Lung (tissue), 12 donors: ENCODE data around the gene CCDC9B. TPM values are rescaled to one million over a fixed set of nuclear protein-coding genes. Genes with fewer than 3 reads are reported as not detected.

Source experiments
- ATAC-seq: fragments of 200-7000 bp; cut with Tn5 transposase; one replicate; pipeline ENCODE4 v1.9.1; 2020; ENCODE audit warnings: moderate number of reproducible peaks; ENCODE audit not compliant: insufficient read depth, low FRiP score
- DNase-seq, 3 donors: peaks; one replicate each; pipeline ENCODE4 v3.0.0-alpha.2; 2013 to 2017
- H3K27ac ChIP-seq, 2 donors: one replicate each; pipeline ENCODE4 v1.5.1; 2013; ENCODE audit warnings: mild to moderate bottlenecking in 2 of 2, moderate library complexity in 2 of 2, control low read depth in 1 of 2, inconsistent platforms in 1 of 2, low read depth in 1 of 2, low read length in 1 of 2
- H3K27me3 ChIP-seq, 3 donors: one replicate each; pipeline ENCODE4 v1.5.1; 2013; ENCODE audit warnings: low read length in 2 of 3; ENCODE audit not compliant: control insufficient read depth in 3 of 3, insufficient read depth in 3 of 3
- H3K36me3 ChIP-seq, 4 donors: one replicate each; pipeline ENCODE4 v1.5.1; 2013; ENCODE audit warnings: low read length in 4 of 4, mild to moderate bottlenecking in 1 of 4, moderate library complexity in 1 of 4; ENCODE audit not compliant: control insufficient read depth in 4 of 4, insufficient read depth in 4 of 4
- H3K4me1 ChIP-seq, 5 donors: one replicate each; pipeline ENCODE4 v1.5.1; 2013; ENCODE audit warnings: low read length in 5 of 5, mild to moderate bottlenecking in 2 of 5, moderate library complexity in 1 of 5; ENCODE audit not compliant: control insufficient read depth in 5 of 5, insufficient read depth in 5 of 5
- H3K4me3 ChIP-seq: one replicate; pipeline ENCODE4 v1.5.1; 2013; ENCODE audit warnings: mild to moderate bottlenecking, control low read depth, moderate library complexity
- H3K9ac ChIP-seq, 2 donors: one replicate each; pipeline ENCODE4 v1.5.1; 2013; ENCODE audit warnings: low read length in 2 of 2, control low read depth in 1 of 2; ENCODE audit not compliant: insufficient read depth in 1 of 2
- H3K9me3 ChIP-seq, 4 donors: one replicate each; pipeline ENCODE4 v1.5.1; 2013; ENCODE audit warnings: low read length in 3 of 4, mild to moderate bottlenecking in 1 of 4, moderate library complexity in 1 of 4; ENCODE audit not compliant: control insufficient read depth in 4 of 4, insufficient read depth in 3 of 4
- WGBS, 2 donors: extraction: QIAGEN DNeasy Blood & Tissue Kit; methylation state at CpG; one replicate each; pipeline ENCODE4 v1.1.7; 2013; 5-methylcytosine and 5-hydroxymethylcytosine counted together
- polyA plus RNA-seq, 2 donors: library from polyadenylated mRNA; stranded (reverse); fragments of 200-250 nt; gene quantifications; one replicate each; pipeline ENCODE4 v1.2.1, GENCODE V29; 2013
- total RNA-seq, 2 donors: library from RNA; depleted of rRNA in 1 of 2; stranded (reverse); fragments of >200 nt in 1 of 2; gene quantifications; one replicate each; pipeline ENCODE4 v1.2.1, GENCODE V29; 2014 to 2021
- TF ChIP-seq, protein P1 (sequence below): IDR thresholded peaks from 2 replicates; pipeline ENCODE4 v1.5.1; 2012; ENCODE audit warnings: mild to moderate bottlenecking; ENCODE audit errors: control extremely low read depth, extremely low read depth
- donor health status: control.
- donor health status: control.
- donor health status: Bipolar disorder and iron deficiency.
- donor health status: healthy.
- donor health status: DM: yes; HTN: yes; CAD: no.

Gene CCDC9B
- total and polyA plus RNA-seq, 4 donors, result 4.4 to 42.1 (median 14.9) TPM

DNA sequence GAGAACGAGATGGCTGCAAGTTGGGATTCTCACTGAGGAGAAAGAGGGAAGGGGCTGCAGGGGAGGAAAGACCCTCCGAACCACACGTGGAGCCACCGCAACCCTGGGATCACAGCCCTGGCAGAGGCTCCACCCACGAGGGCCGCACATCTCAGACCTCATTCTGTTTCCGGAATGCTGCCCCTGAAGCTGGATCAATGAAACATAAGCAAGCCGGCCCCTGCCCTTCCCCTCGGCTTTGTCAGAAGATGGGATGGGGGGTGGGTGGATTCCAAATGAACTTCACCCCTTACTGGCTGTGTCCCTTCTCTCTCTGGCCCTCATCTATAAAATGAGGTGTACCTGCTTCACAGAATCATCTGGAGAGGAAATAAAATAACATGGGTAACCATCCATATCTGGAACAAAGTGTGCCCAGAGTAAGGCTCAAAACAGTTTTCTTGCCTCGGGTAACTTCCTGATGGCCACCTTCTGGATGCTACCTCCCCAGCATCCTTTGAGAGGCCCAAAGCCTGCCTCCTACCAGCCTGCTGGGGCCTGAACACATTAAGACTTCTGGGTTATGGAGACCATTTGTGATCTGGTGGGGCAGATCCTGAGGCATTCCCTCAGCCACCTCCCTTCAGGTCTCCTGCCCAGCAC, 4.6 kb upstream of the CCDC9B start:
- H3K4me1 ChIP-seq, result peaks cover 0 to 33% (median 13%) of the 10 kb centered on the region in 5 donors
- WGBS, 2 donors, result 64 to 84% methylated on average over 10 of the region's 10 CpGs
- DNase-seq, result no peak

DNA sequence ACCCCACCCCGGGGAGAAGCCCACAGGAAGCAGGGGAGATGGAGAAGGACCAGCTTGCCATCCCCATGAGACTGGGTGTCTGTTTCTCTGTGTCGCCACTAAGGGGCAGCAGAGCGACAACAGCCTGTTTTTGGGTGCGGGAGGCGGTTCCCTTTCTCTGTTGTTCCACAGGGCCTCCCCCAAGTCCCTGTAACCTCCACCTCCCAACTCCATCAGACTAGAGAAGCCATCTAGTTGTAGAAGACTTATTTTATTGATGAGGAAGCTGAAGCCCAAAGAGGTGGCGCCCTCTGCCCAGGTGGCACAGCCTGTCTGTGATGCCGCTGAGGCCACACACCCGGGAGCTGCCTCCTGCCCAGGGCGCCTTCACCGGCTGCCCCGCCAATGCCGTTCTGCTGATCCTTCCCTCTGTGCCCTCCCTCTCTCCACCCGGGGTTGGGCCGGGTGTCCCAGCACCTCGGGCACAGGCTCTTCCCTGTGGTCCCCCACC, 3.9 kb upstream of the CCDC9B start:
- Histone ChIP-seq H3K4me1 (peaks cover 0 to 39% (median 18%) of the 10 kb centered on the region in 5 donors), H3K9me3 (no peaks in the 10 kb centered on the region), H3K36me3 (no peaks in the 10 kb centered on the region), H3K27me3 (no peaks in the 10 kb centered on the region), H3K27ac (no peak overlapping the region), H3K9ac (no peak overlapping the region), H3K4me3 (no peak overlapping the region)
- WGBS, 2 donors, result 33 to 38% methylated on average over 13 to 15 of the region's 15 CpGs
- TF ChIP-seq, protein P1, sequence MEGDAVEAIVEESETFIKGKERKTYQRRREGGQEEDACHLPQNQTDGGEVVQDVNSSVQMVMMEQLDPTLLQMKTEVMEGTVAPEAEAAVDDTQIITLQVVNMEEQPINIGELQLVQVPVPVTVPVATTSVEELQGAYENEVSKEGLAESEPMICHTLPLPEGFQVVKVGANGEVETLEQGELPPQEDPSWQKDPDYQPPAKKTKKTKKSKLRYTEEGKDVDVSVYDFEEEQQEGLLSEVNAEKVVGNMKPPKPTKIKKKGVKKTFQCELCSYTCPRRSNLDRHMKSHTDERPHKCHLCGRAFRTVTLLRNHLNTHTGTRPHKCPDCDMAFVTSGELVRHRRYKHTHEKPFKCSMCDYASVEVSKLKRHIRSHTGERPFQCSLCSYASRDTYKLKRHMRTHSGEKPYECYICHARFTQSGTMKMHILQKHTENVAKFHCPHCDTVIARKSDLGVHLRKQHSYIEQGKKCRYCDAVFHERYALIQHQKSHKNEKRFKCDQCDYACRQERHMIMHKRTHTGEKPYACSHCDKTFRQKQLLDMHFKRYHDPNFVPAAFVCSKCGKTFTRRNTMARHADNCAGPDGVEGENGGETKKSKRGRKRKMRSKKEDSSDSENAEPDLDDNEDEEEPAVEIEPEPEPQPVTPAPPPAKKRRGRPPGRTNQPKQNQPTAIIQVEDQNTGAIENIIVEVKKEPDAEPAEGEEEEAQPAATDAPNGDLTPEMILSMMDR, result peak; percentile 54
- ATAC-seq (no peak), DNase-seq (peak; percentile 50 to 65 (median 62))

More for the DNA sequence above, 4.6 kb upstream of the CCDC9B start:
- no peak for ATAC-seq
- TF ChIP-seq, protein P1, result no peak
- Histone ChIP-seq H3K4me3 (no peak overlapping the region), H3K27me3 (no peaks in the 10 kb centered on the region), H3K36me3 (no peaks in the 10 kb centered on the region), H3K27ac (no peak overlapping the region), H3K9me3 (no peaks in the 10 kb centered on the region), H3K9ac (no peak overlapping the region)

DNA sequence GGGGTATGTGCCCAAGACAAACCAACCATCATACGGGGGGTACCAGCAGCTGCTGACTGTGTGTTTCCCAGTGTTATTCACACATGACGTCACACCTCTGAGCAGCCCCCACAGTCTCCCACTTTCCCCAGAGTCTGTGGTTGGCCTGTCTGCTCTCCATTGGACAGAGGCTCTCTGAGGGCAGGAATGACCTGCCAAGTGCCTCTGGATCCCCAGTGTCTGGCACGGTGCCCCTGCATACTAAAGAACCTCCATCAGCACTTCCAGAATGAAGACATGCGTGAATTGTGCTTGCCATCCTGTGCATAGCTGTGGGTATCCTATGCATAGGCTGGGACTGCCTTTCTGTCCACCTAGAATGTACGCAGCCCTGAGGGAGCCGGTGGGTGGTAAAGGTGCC, 3.5 kb upstream of the CCDC9B start:
- Histone ChIP-seq H3K27me3 (no peaks in the 10 kb centered on the region), H3K4me3 (no peak overlapping the region), H3K4me1 (peaks cover 0 to 44% (median 22%) of the 10 kb centered on the region in 5 donors), H3K9me3 (no peaks in the 10 kb centered on the region), H3K36me3 (no peaks in the 10 kb centered on the region), H3K9ac (no peak overlapping the region), H3K27ac (no peak overlapping the region)
- 45 to 46% methylated on average over 6 of the region's 6 CpGs for WGBS, 2 donors
- TF ChIP-seq, protein P1, result no peak
- no peak for DNase-seq
- ATAC-seq, result no peak
